ENCODE results near the gene HSDL2.
"Not testable (repeated sequence)": the region's sequence is repeated elsewhere in the genome, so short reads cannot be mapped to it uniquely, and the experiment has no call there.

HSDL2 gene

DNA sequence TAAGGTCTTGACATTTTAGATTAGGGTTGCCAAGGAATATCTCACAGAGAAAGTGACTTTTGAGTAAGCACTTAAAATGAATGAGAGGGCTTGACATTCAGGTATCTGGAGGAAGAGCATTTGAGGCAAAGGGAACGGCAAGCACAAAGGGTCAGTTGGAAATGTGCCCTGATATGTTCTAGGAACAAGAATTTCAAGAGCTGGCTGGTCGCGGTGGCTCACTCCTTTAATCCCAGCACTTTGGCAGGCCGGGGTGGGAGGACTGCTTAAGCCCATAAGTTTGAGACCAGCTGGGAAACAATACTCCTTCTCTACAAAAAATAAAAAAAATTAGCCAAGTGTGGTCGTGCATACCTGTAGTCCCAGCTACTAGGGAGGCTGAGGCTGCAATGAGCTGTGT lies 123.3 kb downstream of the HSDL2 start:
- FAIRE-seq: no peak

DNA sequence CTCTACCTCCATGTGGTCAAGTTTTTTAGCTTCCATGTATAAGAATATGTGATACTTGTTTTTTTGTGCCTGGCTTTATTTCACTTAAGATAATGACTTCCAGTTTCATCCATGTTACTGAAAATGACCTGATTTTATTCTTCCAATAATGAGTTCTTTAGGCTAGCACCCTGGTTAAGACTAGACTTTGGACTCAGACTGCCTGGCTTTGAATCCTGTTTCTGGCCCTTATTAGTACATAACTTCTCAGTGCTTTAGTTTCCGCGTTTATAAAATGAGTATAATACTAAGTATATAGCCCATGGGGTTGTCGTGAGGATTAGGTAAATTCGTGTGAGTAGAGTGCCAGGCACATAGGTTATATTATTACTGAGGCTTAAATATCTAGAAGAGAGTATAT lies 125.2 kb downstream of the HSDL2 start:
- no peak for FAIRE-seq

DNA sequence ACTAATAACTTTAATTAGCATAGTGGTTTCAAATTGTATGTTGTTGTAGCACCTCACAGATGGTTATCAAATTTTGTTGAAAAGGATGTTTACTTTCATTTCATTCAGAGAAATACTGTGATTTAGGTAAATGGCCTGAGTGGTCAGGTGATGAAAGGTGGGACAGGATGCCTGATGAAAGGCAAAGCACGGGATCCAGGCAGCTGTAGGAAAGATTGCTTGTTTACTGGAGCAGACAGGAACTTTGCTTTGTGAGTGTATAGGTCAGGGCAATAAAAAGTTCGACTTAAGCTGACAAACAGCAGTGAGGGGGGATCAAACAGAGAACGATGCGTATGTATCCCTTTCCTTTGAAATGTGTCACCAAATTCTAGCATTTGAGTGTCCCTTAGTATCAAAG lies 125.7 kb downstream of the HSDL2 start:
- no peak for FAIRE-seq

DNA sequence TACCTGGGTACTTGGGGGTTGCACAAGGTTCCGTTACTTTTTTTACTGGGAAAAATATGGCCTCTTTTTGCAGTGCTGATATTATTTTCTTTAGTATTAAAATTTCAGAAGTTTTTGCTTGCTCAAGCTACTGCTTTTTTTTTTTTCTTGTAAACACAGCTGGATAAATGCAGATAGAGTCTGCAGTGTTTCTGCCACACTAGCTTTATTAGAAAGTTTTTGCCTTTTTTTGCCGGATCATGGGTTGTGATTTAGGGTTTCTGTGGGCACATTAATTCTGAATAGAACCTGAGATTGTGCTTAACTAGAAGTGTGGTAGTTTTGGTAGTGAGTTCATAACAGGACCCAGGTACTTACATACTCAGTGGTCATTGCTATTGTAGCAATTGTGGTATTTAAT lies 126.7 kb downstream of the HSDL2 start:
- no peak for FAIRE-seq

DNA sequence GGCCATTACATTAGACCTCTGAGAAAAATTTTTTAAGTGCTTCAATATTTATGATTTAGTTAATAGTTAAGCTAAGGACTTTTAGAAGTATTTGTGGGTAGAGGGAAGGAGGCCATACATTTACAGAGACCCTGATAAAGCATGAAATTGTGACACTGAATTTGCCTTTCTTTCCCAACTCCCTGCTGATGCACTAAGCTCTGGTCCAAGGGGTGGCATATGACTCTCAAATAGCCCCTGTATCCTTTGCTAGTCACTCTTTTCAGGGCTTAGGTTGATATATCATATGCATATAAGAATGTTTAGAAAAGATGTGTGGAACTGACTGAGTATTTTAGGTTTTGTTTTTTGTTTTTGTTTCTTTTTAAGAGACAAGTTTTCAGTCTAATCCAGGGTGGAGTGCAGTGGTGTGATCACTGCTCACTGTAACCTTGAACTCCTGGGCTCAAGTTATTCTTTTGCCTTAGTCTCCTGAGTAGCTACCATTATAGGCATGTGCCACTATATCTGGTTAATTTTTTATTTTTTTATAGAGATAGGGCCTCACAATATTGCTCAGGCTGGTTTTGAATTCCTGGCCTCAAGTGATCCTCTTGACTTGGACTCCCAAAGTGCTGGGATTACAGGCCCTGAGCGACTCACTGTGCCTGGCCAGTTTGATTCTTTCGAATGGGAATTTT lies 127.2 kb downstream of the HSDL2 start:
- FAIRE-seq: no peak

DNA sequence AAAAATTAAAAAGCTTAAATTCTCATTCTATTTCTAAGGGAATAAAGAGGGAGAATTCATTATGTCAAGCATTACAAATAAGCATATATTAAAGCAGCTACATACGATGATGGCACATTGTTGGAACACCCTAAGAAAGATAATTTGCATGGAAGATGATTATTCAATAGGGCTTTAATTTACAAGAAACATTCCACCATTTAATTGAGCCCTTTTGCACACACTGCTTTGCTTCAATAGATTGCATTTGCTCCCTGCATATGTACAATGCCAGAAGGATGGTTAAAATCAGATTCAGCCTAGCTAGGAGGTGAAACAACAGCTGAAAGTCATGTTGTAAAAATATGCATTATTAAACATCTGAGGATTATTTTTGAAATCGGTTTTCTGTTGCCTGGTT lies 128.5 kb downstream of the HSDL2 start:
- no peak for FAIRE-seq

DNA sequence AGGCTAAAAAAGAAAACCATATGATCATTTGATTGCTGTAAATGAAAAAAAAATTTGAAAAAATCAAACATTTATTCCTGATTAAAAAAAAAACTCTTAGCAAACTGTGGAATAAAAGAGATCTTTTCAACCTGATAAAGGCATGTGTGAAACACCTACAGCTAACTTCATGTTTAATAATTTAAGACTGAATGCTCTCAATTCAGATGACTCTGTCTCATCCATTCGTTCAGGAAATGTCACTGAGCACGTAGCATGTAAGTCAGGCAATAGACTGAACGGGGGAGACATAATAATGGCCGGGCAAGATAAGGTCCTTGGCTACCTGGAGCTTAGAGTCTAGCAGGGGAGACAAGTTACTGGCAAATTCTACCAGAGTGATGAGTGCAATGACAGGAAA lies 132.5 kb downstream of the HSDL2 start:
- not testable (repeated sequence) for FAIRE-seq

DNA sequence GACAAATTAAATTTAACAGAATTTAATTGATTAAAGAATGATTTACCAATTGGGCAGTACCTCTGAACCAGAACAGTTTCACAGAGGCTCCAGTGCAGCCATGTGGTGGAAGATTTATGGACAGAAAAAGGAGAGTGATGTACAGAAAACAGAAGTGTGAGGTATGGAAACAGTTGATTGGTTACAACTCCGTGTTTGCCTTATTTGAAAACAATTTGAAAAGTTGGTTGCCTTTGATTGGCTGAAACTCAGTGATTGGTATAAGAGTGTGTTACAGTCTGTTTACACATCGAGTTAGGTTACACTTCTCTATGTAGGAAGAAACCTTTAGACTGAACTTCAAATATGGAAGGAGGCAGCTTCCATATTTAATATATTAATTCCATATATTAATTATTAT lies 136.9 kb downstream of the HSDL2 start:
- FAIRE-seq: no peak

DNA sequence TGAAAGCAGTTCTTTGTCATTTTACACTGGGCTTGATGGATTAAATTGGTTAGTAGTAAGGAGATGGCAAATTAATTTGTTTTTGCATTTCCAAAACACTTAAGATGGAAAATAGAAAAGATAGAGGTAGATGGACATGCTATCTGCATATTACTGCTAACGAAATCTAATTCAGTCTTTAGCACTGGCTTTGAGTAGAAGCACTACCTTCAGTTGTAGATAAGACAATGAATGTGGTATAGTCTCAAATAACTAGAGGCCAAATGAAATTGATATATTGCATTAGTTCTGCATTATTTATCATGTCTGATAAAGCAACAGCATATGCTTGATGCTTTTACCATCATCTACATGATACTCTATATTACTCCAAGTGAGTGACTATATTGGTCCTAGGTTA lies 140.2 kb downstream of the HSDL2 start:
- FAIRE-seq: no peak

DNA sequence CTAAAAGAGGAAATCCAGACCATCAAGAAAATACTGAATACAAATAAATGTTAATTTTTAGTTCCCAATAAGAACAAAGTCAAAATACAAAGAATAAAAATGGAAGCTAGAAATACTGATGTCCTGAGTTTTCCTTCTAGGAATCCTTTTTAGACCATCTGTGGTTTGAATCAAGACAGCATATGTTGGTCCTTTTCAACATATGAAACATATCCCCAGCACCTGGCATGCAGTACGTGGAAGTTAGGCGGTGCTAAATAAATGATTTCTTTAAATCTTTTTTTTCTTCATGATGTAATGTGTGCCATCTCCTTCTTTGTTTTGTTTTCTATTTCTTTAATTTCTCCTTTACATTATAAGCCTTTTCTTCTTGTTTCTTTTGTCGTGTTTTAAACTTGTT lies 140.7 kb downstream of the HSDL2 start:
- FAIRE-seq: no peak
